GM12873 (cell line): Measurements from ENCODE around the gene SIN3A.

ENCODE experiments used
- TF ChIP-seq, protein P1 (sequence below): IDR thresholded peaks from 2 replicates; pipeline ENCODE4 v1.5.1; 2012; ENCODE audit warnings: low read depth, mild to moderate bottlenecking, moderate library complexity, low read length, control low read depth; ENCODE audit not compliant: insufficient read depth; ENCODE audit errors: missing control alignments

SIN3A gene

DNA sequence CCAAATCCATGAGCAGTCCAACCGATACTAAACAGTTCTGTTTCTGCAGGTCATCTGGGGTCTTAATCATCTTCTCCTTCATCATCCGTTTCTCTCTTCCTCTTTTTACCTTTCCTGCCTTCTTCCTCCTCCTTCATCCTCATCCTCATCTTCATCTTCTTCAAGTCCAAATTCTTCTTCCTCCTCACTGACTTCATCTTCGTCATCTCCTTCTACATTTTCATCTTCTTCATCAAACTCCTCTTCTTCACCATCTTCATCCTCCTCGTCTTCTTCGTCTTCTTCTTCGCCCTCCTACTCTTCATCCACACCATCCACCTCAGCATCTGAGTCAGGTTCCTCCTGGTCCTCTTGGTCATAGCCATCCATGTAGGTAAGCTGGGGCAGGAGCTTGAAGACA is 129.8 kb downstream of the SIN3A start:
- TF ChIP-seq, protein P1, sequence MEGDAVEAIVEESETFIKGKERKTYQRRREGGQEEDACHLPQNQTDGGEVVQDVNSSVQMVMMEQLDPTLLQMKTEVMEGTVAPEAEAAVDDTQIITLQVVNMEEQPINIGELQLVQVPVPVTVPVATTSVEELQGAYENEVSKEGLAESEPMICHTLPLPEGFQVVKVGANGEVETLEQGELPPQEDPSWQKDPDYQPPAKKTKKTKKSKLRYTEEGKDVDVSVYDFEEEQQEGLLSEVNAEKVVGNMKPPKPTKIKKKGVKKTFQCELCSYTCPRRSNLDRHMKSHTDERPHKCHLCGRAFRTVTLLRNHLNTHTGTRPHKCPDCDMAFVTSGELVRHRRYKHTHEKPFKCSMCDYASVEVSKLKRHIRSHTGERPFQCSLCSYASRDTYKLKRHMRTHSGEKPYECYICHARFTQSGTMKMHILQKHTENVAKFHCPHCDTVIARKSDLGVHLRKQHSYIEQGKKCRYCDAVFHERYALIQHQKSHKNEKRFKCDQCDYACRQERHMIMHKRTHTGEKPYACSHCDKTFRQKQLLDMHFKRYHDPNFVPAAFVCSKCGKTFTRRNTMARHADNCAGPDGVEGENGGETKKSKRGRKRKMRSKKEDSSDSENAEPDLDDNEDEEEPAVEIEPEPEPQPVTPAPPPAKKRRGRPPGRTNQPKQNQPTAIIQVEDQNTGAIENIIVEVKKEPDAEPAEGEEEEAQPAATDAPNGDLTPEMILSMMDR = no peak
